MM.1S (cell line): ENCODE results near the gene HIPK2.

ENCODE experiments used
- DNase-seq: peaks from one replicate; pipeline ENCODE4 v3.0.0-alpha.2; 2015
- H2AFZ ChIP-seq: fragments of 300-600 bp; sonication (generic); 2 replicates; pipeline ENCODE4 v1.6.0; 2016; ENCODE audit warnings: antibody characterized with exemption, low read length
- H3F3A ChIP-seq: fragments of 300-600 bp; sonication (generic); 2 replicates; pipeline ENCODE4 v1.6.1; 2016; ENCODE audit warnings: mild to moderate bottlenecking, antibody characterized with exemption, low read length, moderate library complexity, mixed read lengths; ENCODE audit not compliant: insufficient read depth
- H3K27ac ChIP-seq: fragments of 300-600 bp; sonication (generic); 2 replicates; pipeline ENCODE4 v1.5.1; 2016; ENCODE audit warnings: mild to moderate bottlenecking, low read length
- H3K27me3 ChIP-seq: fragments of 300-600 bp; sonication (generic); replicated peaks from 2 replicates; pipeline ENCODE4 v1.6.0; 2016; ENCODE audit warnings: low read length; ENCODE audit not compliant: insufficient read depth
- H3K36me3 ChIP-seq: fragments of 300-600 bp; sonication (generic); replicated peaks from 2 replicates; pipeline ENCODE4 v1.6.1; 2016; ENCODE audit warnings: mild to moderate bottlenecking, low read length, mixed read lengths; ENCODE audit not compliant: insufficient read depth
- H3K4me1 ChIP-seq: fragments of 300-600 bp; sonication (generic); 2 replicates; pipeline ENCODE4 v1.6.1; 2016; ENCODE audit warnings: low read length, mixed read lengths
- H3K4me2 ChIP-seq: fragments of 300-600 bp; sonication (generic); 2 replicates; pipeline ENCODE4 v1.6.0; 2016; ENCODE audit warnings: low read depth, low read length
- H3K4me3 ChIP-seq: fragments of 300-600 bp; sonication (generic); 2 replicates; pipeline ENCODE4 v1.5.1; 2016; ENCODE audit warnings: low read length, mixed read lengths
- H3K79me2 ChIP-seq: fragments of 300-600 bp; sonication (generic); 2 replicates; pipeline ENCODE4 v1.6.1; 2016; ENCODE audit warnings: mixed run types, low read length, mixed read lengths
- H3K9ac ChIP-seq: fragments of 300-600 bp; sonication (generic); 2 replicates; pipeline ENCODE4 v1.6.1; 2016; ENCODE audit warnings: low read length, mixed read lengths
- H3K9me2 ChIP-seq: fragments of 300-600 bp; sonication (generic); replicated peaks from 2 replicates; pipeline ENCODE4 v1.6.1; 2016; ENCODE audit warnings: mild to moderate bottlenecking, low read length, mixed read lengths; ENCODE audit not compliant: insufficient read depth
- H3K9me3 ChIP-seq: fragments of 300-600 bp; sonication (generic); replicated peaks from 2 replicates; pipeline ENCODE4 v1.6.1; 2016; ENCODE audit warnings: mild to moderate bottlenecking, low read length, mixed read lengths; ENCODE audit not compliant: insufficient read depth
- H4K20me1 ChIP-seq: fragments of 300-600 bp; sonication (generic); 2 replicates; pipeline ENCODE4 v1.6.1; 2016; ENCODE audit warnings: mild to moderate bottlenecking, low read length, moderate library complexity, mixed read lengths; ENCODE audit not compliant: insufficient read depth
- CTCF ChIP-seq: fragments of 300-600 bp; sonication (generic); IDR thresholded peaks from 2 replicates; pipeline ENCODE4 v1.5.1; 2016; ENCODE audit warnings: antibody characterized with exemption, low read length, mixed read lengths
- EZH2 ChIP-seq: fragments of 300-600 bp; sonication (generic); optimal IDR thresholded peaks from 2 replicates; pipeline ENCODE3; 2017; ENCODE audit warnings: low read depth, mild to moderate bottlenecking, antibody characterized with exemption, low read length, mixed read lengths
- EZH2phosphoT487 ChIP-seq: fragments of 300-600 bp; sonication (generic); IDR thresholded peaks from 2 replicates; pipeline ENCODE4 v1.6.1; 2018; ENCODE audit warnings: antibody characterized with exemption, low read length

HIPK2 gene

DNA sequence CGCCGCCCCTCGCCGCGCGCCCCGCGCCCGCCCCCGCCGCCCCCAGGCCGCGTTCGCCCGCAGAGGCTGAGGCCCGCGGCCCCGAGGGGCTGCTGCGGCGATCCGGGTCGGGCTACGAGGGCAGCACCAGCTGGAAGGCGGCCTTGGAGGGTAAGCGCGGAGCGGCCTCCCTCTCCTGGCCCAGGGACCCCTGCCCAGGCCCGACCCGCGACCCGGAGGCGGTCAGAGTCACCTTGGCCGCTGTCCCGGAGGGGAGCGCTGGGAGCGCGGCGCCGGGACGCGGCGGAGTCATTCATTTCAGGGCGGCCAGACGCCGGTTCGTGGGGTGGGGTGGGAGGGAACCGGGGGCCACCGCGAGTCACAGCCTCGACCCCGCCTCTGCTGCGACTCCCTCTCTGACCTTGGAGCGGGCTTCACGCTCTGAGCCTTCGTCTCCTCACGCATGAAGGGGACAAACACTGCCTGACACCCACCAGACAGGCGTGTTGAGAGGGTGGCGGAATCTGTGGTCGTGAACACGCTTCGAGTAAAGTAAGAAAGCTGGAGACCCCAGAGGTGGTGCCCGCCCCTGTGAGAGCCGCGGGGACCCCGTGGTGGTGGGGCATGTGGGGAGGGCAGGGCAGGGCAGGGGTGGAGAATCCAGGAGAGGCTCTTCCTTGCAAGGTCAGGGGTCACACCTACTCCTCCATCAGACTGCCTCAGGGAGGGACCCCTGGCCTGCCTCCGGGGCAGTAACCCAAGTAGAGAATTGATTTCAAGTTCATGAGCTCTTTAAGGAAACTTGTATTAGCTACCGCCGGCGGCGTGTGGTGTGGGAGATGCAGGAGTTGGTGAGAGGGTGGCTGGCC, 253.6 kb downstream of the HIPK2 start:
- peaks cover 27% of the 10 kb centered on the region for H3K27me3 ChIP-seq
- no peak overlapping the region for H3K9ac ChIP-seq
- H3K9me2 ChIP-seq: no peaks in the 10 kb centered on the region
- TF ChIP-seq CTCF: no peak
- TF ChIP-seq EZH2phosphoT487: no peak
- no peak for TF ChIP-seq EZH2
- no peaks in the 10 kb centered on the region for H3K79me2 ChIP-seq
- H3K4me2 ChIP-seq: no peak overlapping the region
- no peak for DNase-seq
- H2AFZ ChIP-seq: no peak overlapping the region
- no peaks in the 10 kb centered on the region for H3K4me1 ChIP-seq
- H3K27ac ChIP-seq: no peak overlapping the region
- no peaks in the 10 kb centered on the region for H3K36me3 ChIP-seq
- H3F3A ChIP-seq: no peaks in the 10 kb centered on the region
- no peak overlapping the region for H3K4me3 ChIP-seq
- H4K20me1 ChIP-seq: no peaks in the 10 kb centered on the region
- H3K9me3 ChIP-seq: no peaks in the 10 kb centered on the region

DNA sequence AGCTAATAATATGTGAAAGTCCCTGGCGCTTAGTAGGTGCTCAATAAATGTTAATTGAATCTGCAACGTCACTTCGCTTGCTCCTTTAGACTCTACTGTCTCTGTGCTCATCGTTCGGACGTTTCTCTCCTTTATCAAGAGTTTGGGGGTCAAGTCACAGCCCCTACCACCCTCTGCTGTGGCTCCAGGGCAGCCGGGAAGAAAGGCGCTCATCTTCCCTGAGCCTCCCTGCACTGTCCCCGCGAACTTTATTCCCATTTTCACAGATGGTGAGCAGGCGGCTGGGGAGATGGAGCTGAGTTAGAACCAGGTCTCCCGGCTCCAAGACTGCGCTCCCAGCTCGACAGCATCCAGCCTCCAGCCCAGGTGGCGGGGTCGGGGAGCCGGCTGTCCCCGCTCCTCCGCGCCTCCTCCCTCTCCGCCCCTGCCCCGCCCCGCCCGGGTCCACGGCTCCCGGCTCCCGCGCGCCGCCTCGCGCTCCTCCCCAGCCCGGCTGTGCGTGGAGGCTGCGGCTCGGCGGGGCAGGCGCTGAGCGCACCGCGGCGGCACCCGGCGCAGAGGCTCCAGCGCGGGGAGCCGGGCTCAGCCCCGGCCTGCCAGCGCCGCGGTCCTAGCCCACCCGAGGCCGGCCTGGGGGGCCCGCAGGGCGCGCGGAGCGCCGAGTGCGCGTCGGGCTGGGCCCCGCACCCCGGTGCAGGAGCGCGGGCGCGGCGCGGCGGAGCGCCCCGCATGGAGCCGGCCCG, 254.4 kb downstream of the HIPK2 start, which contains the start of gene CLEC2L:
Gene CLEC2L, plus strand, starts transcription at position 487 of the 743 bp plus-strand sequence. Its CDS starts 243 bp downstream, at position 730.
- no peaks in the 10 kb centered on the region for H3K36me3 ChIP-seq
- H3K4me3 ChIP-seq: no peak within 1 kb of the TSS
- no peak within 1 kb of the TSS for H3K27ac ChIP-seq
- no peaks in the 10 kb centered on the region for H3K9me3 ChIP-seq
- DNase-seq: no peak
- no peaks in the 10 kb centered on the region for H3K9me2 ChIP-seq
- no peaks in the 10 kb centered on the region for H3K79me2 ChIP-seq
- no peak within 1 kb of the TSS for H3K4me2 ChIP-seq
- no peaks in the 10 kb centered on the region for H3K4me1 ChIP-seq
- no peaks in the 10 kb centered on the region for H4K20me1 ChIP-seq
- no peak within 1 kb of the TSS for H2AFZ ChIP-seq
- no peaks in the 10 kb centered on the region for H3F3A ChIP-seq
- H3K9ac ChIP-seq: no peak within 1 kb of the TSS
- H3K27me3 ChIP-seq: peaks cover 27% of the 10 kb centered on the region
- TF ChIP-seq CTCF: no peak
- TF ChIP-seq EZH2phosphoT487: no peak
- TF ChIP-seq EZH2: no peak

DNA sequence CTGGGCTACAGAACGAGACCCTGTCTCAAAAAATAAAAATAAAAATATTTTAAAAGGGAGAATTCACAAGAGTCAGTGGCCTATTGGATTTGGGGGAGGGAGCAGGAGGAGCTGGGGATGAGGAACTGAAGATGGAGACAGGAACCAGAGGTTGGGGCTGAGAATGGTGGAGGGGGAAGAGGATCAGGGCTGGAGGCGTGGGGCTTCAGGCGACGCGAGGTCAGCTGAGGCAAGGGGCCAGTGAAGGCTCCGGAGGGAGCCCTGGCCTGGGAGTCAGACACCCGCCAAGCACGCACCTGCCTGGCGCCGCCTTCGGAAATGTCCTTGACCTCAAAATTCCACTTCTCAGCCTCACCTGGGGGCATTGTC, 255.0 kb downstream of the HIPK2 start:
- no peak overlapping the region for H3K4me3 ChIP-seq
- no peak overlapping the region for H3K9ac ChIP-seq
- no peak overlapping the region for H3K4me2 ChIP-seq
- no peak overlapping the region for H3K27ac ChIP-seq
- no peaks in the 10 kb centered on the region for H3K9me2 ChIP-seq
- TF ChIP-seq EZH2phosphoT487: no peak
- TF ChIP-seq EZH2: no peak
- no peak for TF ChIP-seq CTCF
- H2AFZ ChIP-seq: no peak overlapping the region
- H4K20me1 ChIP-seq: no peaks in the 10 kb centered on the region
- H3K79me2 ChIP-seq: no peaks in the 10 kb centered on the region
- no peaks in the 10 kb centered on the region for H3F3A ChIP-seq
- no peak for DNase-seq
- no peaks in the 10 kb centered on the region for H3K4me1 ChIP-seq
- no peaks in the 10 kb centered on the region for H3K9me3 ChIP-seq
- no peaks in the 10 kb centered on the region for H3K36me3 ChIP-seq
- peaks cover 27% of the 10 kb centered on the region for H3K27me3 ChIP-seq
